Stimulated activated CD4-positive, alpha-beta T cell treated with anti-CD3 and anti-CD28 coated beads, Interleukin-15, amount 100 ng/mL, for 1 hour (primary cell): Measurements from ENCODE around the gene ARL6IP4.

Experiments
- DNase-seq, 2 donors: peaks; one replicate each; pipeline ENCODE4 v3.0.0-alpha.2; 2020; ENCODE audit warnings: low read depth in 1 of 2, low spot score in 1 of 2

The ARL6IP4 gene

GRCh38 chr12:122977655-122978392 lies 2.7 kb upstream of the ARL6IP4 start:
- DNase-seq = no peak

GRCh38 chr12:122978507-122978955 lies 1.9 kb upstream of the ARL6IP4 start:
- no peak for DNase-seq

- no peak for DNase-seq
Observed at GRCh38 chr12:122979001-122979907, 1.2 kb upstream of the ARL6IP4 start.

- DNase-seq = no peak
Observed at GRCh38 chr12:122979908-122980182, 636 bp upstream of the ARL6IP4 start.

GRCh38 chr12:122981036-122981471 lies 573 bp downstream of the ARL6IP4 start:
- no peak for DNase-seq

- no peak for DNase-seq
Observed at GRCh38 chr12:122981587-122982476, 1.4 kb downstream of the ARL6IP4 start.

GRCh38 chr12:122982477-122982815 lies 2.0 kb downstream of the ARL6IP4 start:
- DNase-seq = no peak

GRCh38 chr12:122982963-122983788 lies 2.7 kb downstream of the ARL6IP4 start:
- DNase-seq = no peak

GRCh38 chr12:122983789-122984515 lies 3.5 kb downstream of the ARL6IP4 start:
- DNase-seq = no peak

GRCh38 chr12:122984612-122985337 lies 4.3 kb downstream of the ARL6IP4 start:
- DNase-seq = no peak

- DNase-seq = no peak
Observed at GRCh38 chr12:122985338-122986257, 5.1 kb downstream of the ARL6IP4 start.

GRCh38 chr12:122986258-122986871 lies 5.9 kb downstream of the ARL6IP4 start:
- no peak for DNase-seq

GRCh38 chr12:122987086-122987951 lies 6.8 kb downstream of the ARL6IP4 start:
- no peak for DNase-seq

GRCh38 chr12:122988036-122988435 lies 7.6 kb downstream of the ARL6IP4 start:
- no peak for DNase-seq

GRCh38 chr12:122988612-122989212 lies 8.2 kb downstream of the ARL6IP4 start:
- no peak for DNase-seq

- DNase-seq = no peak
Observed at GRCh38 chr12:122989225-122989839, 8.9 kb downstream of the ARL6IP4 start.
